ENCODE results near the gene GREM2. TPM values are rescaled to one million over a fixed set of nuclear protein-coding genes. Genes with fewer than 3 reads are reported as not detected.

GREM2 gene
- total RNA-seq, 1 experiment from 2014 or later: not detected

DNA sequence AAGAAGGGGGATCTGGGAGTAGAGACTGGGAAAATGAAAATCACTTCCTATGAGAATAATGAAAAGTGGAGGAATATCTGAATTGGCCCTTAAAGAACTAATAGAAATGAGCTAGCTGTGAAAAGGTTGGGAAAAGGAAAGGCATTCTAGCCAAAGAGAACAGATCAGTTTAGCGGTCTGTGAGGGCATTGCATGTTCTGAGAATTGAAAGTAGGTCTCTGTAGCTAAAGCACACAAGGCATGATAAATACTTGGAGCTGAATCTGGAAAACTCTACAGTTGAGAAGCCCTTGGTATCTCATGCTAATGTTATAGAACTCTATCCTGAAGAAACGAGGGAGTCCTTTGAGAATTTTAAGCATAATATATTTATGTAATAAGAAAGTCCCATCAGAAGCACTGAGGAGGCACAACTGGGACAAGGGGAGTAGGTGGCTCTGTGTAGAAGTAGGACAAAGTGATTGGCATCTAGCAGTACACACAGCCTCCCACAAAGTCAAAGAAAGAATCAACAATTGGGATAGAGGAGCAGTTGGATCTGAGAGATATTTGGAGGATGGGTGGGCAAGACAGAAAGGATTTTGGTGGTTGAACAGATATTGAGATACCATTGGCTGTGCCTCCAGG lies 78.7 kb downstream of the GREM2 start:
- Histone ChIP-seq H3K27ac (ENCODE audit: low read length) (no peak overlapping the region), H3K4me1 (ENCODE audit: control insufficient read depth, insufficient read depth, low read length) (no peaks in the 10 kb centered on the region), H3K4me3 (ENCODE audit: low read depth in 2 of 2, low read length in 2 of 2) (no peak overlapping the region), H3K9me3 (ENCODE audit: control insufficient read depth, insufficient read depth, low read depth, low read length) (no peaks in the 10 kb centered on the region), H3K27me3 (ENCODE audit: control insufficient read depth, insufficient read depth, low read length) (no peaks in the 10 kb centered on the region), H3K36me3 (ENCODE audit: control insufficient read depth, insufficient read depth, low read length) (no peaks in the 10 kb centered on the region)
- no peak for TF ChIP-seq SIN3A (IDR thresholded peaks at IDR 0.05; ENCODE audit: borderline replicate concordance, insufficient read depth, low read depth, low read length)
- TF ChIP-seq, protein P1, sequence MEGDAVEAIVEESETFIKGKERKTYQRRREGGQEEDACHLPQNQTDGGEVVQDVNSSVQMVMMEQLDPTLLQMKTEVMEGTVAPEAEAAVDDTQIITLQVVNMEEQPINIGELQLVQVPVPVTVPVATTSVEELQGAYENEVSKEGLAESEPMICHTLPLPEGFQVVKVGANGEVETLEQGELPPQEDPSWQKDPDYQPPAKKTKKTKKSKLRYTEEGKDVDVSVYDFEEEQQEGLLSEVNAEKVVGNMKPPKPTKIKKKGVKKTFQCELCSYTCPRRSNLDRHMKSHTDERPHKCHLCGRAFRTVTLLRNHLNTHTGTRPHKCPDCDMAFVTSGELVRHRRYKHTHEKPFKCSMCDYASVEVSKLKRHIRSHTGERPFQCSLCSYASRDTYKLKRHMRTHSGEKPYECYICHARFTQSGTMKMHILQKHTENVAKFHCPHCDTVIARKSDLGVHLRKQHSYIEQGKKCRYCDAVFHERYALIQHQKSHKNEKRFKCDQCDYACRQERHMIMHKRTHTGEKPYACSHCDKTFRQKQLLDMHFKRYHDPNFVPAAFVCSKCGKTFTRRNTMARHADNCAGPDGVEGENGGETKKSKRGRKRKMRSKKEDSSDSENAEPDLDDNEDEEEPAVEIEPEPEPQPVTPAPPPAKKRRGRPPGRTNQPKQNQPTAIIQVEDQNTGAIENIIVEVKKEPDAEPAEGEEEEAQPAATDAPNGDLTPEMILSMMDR (IDR thresholded peaks at IDR 0.05): no peak
- TF ChIP-seq POLR2AphosphoS5 (IDR thresholded peaks at IDR 0.05; ENCODE audit: low read depth, low read length): no peak
- TF ChIP-seq, protein P2, sequence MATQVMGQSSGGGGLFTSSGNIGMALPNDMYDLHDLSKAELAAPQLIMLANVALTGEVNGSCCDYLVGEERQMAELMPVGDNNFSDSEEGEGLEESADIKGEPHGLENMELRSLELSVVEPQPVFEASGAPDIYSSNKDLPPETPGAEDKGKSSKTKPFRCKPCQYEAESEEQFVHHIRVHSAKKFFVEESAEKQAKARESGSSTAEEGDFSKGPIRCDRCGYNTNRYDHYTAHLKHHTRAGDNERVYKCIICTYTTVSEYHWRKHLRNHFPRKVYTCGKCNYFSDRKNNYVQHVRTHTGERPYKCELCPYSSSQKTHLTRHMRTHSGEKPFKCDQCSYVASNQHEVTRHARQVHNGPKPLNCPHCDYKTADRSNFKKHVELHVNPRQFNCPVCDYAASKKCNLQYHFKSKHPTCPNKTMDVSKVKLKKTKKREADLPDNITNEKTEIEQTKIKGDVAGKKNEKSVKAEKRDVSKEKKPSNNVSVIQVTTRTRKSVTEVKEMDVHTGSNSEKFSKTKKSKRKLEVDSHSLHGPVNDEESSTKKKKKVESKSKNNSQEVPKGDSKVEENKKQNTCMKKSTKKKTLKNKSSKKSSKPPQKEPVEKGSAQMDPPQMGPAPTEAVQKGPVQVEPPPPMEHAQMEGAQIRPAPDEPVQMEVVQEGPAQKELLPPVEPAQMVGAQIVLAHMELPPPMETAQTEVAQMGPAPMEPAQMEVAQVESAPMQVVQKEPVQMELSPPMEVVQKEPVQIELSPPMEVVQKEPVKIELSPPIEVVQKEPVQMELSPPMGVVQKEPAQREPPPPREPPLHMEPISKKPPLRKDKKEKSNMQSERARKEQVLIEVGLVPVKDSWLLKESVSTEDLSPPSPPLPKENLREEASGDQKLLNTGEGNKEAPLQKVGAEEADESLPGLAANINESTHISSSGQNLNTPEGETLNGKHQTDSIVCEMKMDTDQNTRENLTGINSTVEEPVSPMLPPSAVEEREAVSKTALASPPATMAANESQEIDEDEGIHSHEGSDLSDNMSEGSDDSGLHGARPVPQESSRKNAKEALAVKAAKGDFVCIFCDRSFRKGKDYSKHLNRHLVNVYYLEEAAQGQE (IDR thresholded peaks at IDR 0.05; ENCODE audit: insufficient read depth in 1 of 2, low read depth in 2 of 2, low read length in 1 of 2): no peak
- TF ChIP-seq TCF7L2 (IDR thresholded peaks at IDR 0.05; ENCODE audit: low read depth, low read length): no peak
- POLR2A ChIA-PET: no interaction called here
- no peak for ATAC-seq
- BruUV-seq (replicated peaks): no TSS peak
- no peak for DNase-seq (ENCODE audit: low read depth, low spot score)
- CTCF ChIA-PET: interaction anchor here (0.7 kb wide), 1 partner anchor 364 kb away, joined by 4 read pairs; no protein-coding TSS in a partner anchor
- in situ Hi-C loops (cut with HindIII; ENCODE audit: low pct_unique_long_range_greater_than_20kb, low sequenced_read_pairs) (no loop called here), intact Hi-C loops (cut with micrococcal nuclease; ENCODE audit: unreplicated experiment) (no loop called here)

DNA sequence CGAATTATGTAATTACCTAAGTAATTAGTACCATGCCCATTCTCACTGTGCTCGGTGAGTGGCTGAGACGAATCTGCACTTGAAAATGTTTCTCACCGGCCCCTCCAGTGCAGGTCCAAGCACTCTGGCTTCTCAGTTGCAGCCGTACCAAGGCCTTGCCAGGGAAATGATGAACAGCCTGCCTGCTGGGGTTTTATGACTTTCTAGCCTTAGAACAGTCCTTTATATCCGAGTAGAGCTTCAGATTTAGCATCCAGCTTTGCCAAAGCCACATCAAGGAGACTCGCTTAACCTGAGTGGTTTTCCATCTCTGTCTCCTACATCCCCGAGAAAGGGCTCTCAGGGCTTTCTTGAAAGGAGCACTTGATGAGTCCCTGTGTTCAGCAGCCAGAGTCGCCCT lies 83.4 kb downstream of the GREM2 start:
- Histone ChIP-seq H3K4me1 (ENCODE audit: control insufficient read depth, insufficient read depth, low read length) (no peaks in the 10 kb centered on the region), H3K4me3 (ENCODE audit: low read depth in 2 of 2, low read length in 2 of 2) (no peak overlapping the region), H3K36me3 (ENCODE audit: control insufficient read depth, insufficient read depth, low read length) (no peaks in the 10 kb centered on the region), H3K9me3 (ENCODE audit: control insufficient read depth, insufficient read depth, low read depth, low read length) (no peaks in the 10 kb centered on the region), H3K27me3 (ENCODE audit: control insufficient read depth, insufficient read depth, low read length) (no peaks in the 10 kb centered on the region), H3K27ac (ENCODE audit: low read length) (no peak overlapping the region)
- no TSS peak for BruUV-seq (replicated peaks)
- TF ChIP-seq, protein P1 (IDR thresholded peaks at IDR 0.05): no peak
- TF ChIP-seq SIN3A (IDR thresholded peaks at IDR 0.05; ENCODE audit: borderline replicate concordance, insufficient read depth, low read depth, low read length) (no peak), TCF7L2 (IDR thresholded peaks at IDR 0.05; ENCODE audit: low read depth, low read length) (no peak), POLR2AphosphoS5 (IDR thresholded peaks at IDR 0.05; ENCODE audit: low read depth, low read length) (no peak)
- TF ChIP-seq, protein P2 (IDR thresholded peaks at IDR 0.05; ENCODE audit: insufficient read depth in 1 of 2, low read depth in 2 of 2, low read length in 1 of 2): no peak
- ChIA-PET POLR2A (no interaction called here), CTCF (no interaction called here)
- ATAC-seq: no peak
- in situ Hi-C loops (cut with HindIII; ENCODE audit: low pct_unique_long_range_greater_than_20kb, low sequenced_read_pairs) (no loop called here), intact Hi-C loops (cut with micrococcal nuclease; ENCODE audit: unreplicated experiment) (no loop called here)
- no peak for DNase-seq (ENCODE audit: low read depth, low spot score)
